H9 (cell line): Measurements from ENCODE around the gene PPHLN1. TPM values are rescaled to one million over a fixed set of nuclear protein-coding genes. Genes with fewer than 3 reads are reported as not detected.

Experiments
- DNase-seq: peaks from one replicate; pipeline ENCODE4 v3.0.0-alpha.2; 2017
- H2AFZ ChIP-seq: one replicate; pipeline ENCODE4 v1.6.1; 2013; ENCODE audit warnings: mild to moderate bottlenecking, low read length, control low read depth, moderate library complexity
- H2AK5ac ChIP-seq: 2 replicates; pipeline ENCODE4 v1.6.1; 2013; ENCODE audit warnings: low read length, control low read depth, mixed read lengths; ENCODE audit not compliant: insufficient read length
- H2BK120ac ChIP-seq: one replicate; pipeline ENCODE4 v1.6.1; 2013; ENCODE audit warnings: low read depth, mild to moderate bottlenecking, low read length, control low read depth, inconsistent platforms; ENCODE audit not compliant: poor library complexity, severe bottlenecking
- H2BK12ac ChIP-seq: 2 replicates; pipeline ENCODE4 v1.6.1; 2013; ENCODE audit warnings: low read length, control low read depth, mixed read lengths, low read depth; ENCODE audit not compliant: insufficient read length
- H2BK15ac ChIP-seq: 2 replicates; pipeline ENCODE4 v1.6.1; 2013; ENCODE audit warnings: low read depth, low read length, control low read depth
- H2BK20ac ChIP-seq: one replicate; pipeline ENCODE4 v1.6.1; 2013; ENCODE audit warnings: low read depth, mild to moderate bottlenecking, low read length, control low read depth, inconsistent platforms; ENCODE audit not compliant: poor library complexity, severe bottlenecking
- H2BK5ac ChIP-seq: 2 replicates; pipeline ENCODE4 v1.6.1; 2013; ENCODE audit warnings: low read length, control low read depth, mixed read lengths; ENCODE audit not compliant: insufficient read length
- H3K14ac ChIP-seq: 2 replicates; pipeline ENCODE4 v1.6.1; 2013; ENCODE audit warnings: low read length, control low read depth; ENCODE audit not compliant: insufficient read depth
- H3K18ac ChIP-seq: 2 replicates; pipeline ENCODE4 v1.6.1; 2013; ENCODE audit warnings: low read depth, mild to moderate bottlenecking, mixed read lengths, low read length, control low read depth; ENCODE audit not compliant: insufficient read length
- H3K23ac ChIP-seq: 2 replicates; pipeline ENCODE4 v1.6.1; 2013; ENCODE audit warnings: low read length, control low read depth, mixed read lengths, low read depth; ENCODE audit not compliant: insufficient read length
- H3K23me2 ChIP-seq: 2 replicates; pipeline ENCODE4 v1.6.1; 2013; ENCODE audit warnings: low read depth, mild to moderate bottlenecking, mixed read lengths, low read length, control low read depth; ENCODE audit not compliant: insufficient read length, poor library complexity, severe bottlenecking
- H3K27ac ChIP-seq: 2 replicates; pipeline ENCODE4 v1.5.1; 2013; ENCODE audit warnings: low read length, control low read depth, mixed read lengths, low read depth; ENCODE audit not compliant: insufficient read length
- H3K27me3 ChIP-seq: 2 replicates; pipeline ENCODE4 v1.6.1; 2013; ENCODE audit warnings: low read length, control low read depth, inconsistent platforms; ENCODE audit not compliant: insufficient read depth
- H3K4ac ChIP-seq: 2 replicates; pipeline ENCODE4 v1.6.1; 2013; ENCODE audit warnings: low read depth, mild to moderate bottlenecking, control low read depth, inconsistent platforms, low read length, moderate library complexity
- H3K4me1 ChIP-seq: 2 replicates; pipeline ENCODE4 v1.6.1; 2013; ENCODE audit warnings: low read length, control low read depth, inconsistent platforms; ENCODE audit not compliant: insufficient read depth
- H3K4me2 ChIP-seq: 2 replicates; pipeline ENCODE4 v1.6.1; 2013; ENCODE audit warnings: low read length, control low read depth, mixed read lengths; ENCODE audit not compliant: insufficient read length, insufficient read depth
- H3K56ac ChIP-seq: 2 replicates; pipeline ENCODE4 v1.6.1; 2013; ENCODE audit warnings: low read depth, mild to moderate bottlenecking, mixed read lengths, low read length, control low read depth; ENCODE audit not compliant: insufficient read length
- H3K79me1 ChIP-seq: 2 replicates; pipeline ENCODE4 v1.6.1; 2013; ENCODE audit warnings: low read depth, mild to moderate bottlenecking, moderate library complexity, low read length, control low read depth, inconsistent platforms; ENCODE audit not compliant: insufficient read depth, poor library complexity, severe bottlenecking
- H3K79me2 ChIP-seq: 2 replicates; pipeline ENCODE4 v1.6.1; 2013; ENCODE audit warnings: low read length, control low read depth, inconsistent platforms; ENCODE audit not compliant: insufficient read depth
- H3K9ac ChIP-seq: 2 replicates; pipeline ENCODE4 v1.6.1; 2013; ENCODE audit warnings: low read length, control low read depth, mixed read lengths; ENCODE audit not compliant: insufficient read length; ENCODE audit errors: extremely low read depth
- H3K9me3 ChIP-seq: one replicate; pipeline ENCODE4 v1.6.1; 2013; ENCODE audit warnings: low read depth, low read length, inconsistent platforms; ENCODE audit not compliant: control insufficient read depth
- H3T11ph ChIP-seq: one replicate; pipeline ENCODE4 v1.6.1; 2013; ENCODE audit warnings: mild to moderate bottlenecking, low read length, control low read depth, inconsistent platforms
- H4K20me1 ChIP-seq: one replicate; pipeline ENCODE4 v1.6.1; 2013; ENCODE audit not compliant: control insufficient read depth, insufficient read length, insufficient read depth
- H4K5ac ChIP-seq: 2 replicates; pipeline ENCODE4 v1.6.1; 2013; ENCODE audit warnings: low read depth, mild to moderate bottlenecking, mixed read lengths, low read length, control low read depth; ENCODE audit not compliant: insufficient read length
- H4K8ac ChIP-seq: replicated peaks from 2 replicates; pipeline ENCODE4 v1.6.1; 2013; ENCODE audit warnings: low read length, control low read depth, mixed read lengths, low read depth; ENCODE audit not compliant: insufficient read length
- H4K91ac ChIP-seq: 2 replicates; pipeline ENCODE4 v1.6.1; 2013; ENCODE audit warnings: low read depth, mild to moderate bottlenecking, moderate library complexity, mixed read lengths, low read length, control low read depth; ENCODE audit not compliant: insufficient read length
- H3K27ac Mint-ChIP-seq, 3 experiments: 2 replicates in 2 of 3; 3 replicates in 1 of 3; pipeline ENCODE4 v1.8.0; 2020 to 2021; ENCODE audit warnings: mixed read lengths in 3 of 3, mild to moderate bottlenecking in 1 of 3, moderate library complexity in 1 of 3
- H3K27me3 Mint-ChIP-seq: 2 replicates; pipeline ENCODE4 v1.8.0; 2021; ENCODE audit warnings: low read depth, mild to moderate bottlenecking, moderate library complexity, mixed read lengths
- H3K36me3 Mint-ChIP-seq, 3 experiments: 2 replicates in 2 of 3; 3 replicates in 1 of 3; pipeline ENCODE4 v1.8.0; 2020 to 2021; ENCODE audit warnings: low read depth in 3 of 3, mixed read lengths in 3 of 3; ENCODE audit not compliant: insufficient read depth in 1 of 3
- H3K4me1 Mint-ChIP-seq, 2 experiments: 2 replicates each; pipeline ENCODE4 v1.8.0; 2020; ENCODE audit warnings: mixed read lengths in 2 of 2
- H3K4me3 Mint-ChIP-seq, 2 experiments: 2 replicates in 1 of 2; 3 replicates in 1 of 2; pipeline ENCODE4 v1.8.0; 2020 to 2021; ENCODE audit warnings: mild to moderate bottlenecking in 2 of 2, mixed read lengths in 2 of 2, moderate library complexity in 1 of 2
- H3K9me3 Mint-ChIP-seq, 2 experiments: 2 replicates in 1 of 2; 3 replicates in 1 of 2; pipeline ENCODE4 v1.8.0; 2020; ENCODE audit warnings: mild to moderate bottlenecking in 2 of 2, mixed read lengths in 2 of 2, moderate library complexity in 1 of 2
- WGBS: extraction: QIAGEN DNeasy Blood & Tissue Kit; methylation state at CpG from one replicate; pipeline ENCODE4 v1.1.7; 2013; ENCODE audit warnings: missing lambda C conversion rate, low lambda C conversion rate, mixed read lengths; ENCODE audit not compliant: insufficient read length; ENCODE audit errors: extremely low coverage; 5-methylcytosine and 5-hydroxymethylcytosine counted together
- total RNA-seq: library from RNA; stranded (reverse); gene quantifications from 2 replicates; pipeline ENCODE4 v1.2.1, GENCODE V29; 2021
- TF ChIP-seq, protein P1 (sequence below): fragments of 200-600 bp; sonication (generic); conservative IDR thresholded peaks from 3 replicates; pipeline ENCODE4 v1.8.0; 2021; ENCODE audit warnings: antibody characterized with exemption, mild to moderate bottlenecking

PPHLN1 gene
- total RNA-seq, 1 experiment from 2014 or later, result 66.2 TPM

DNA sequence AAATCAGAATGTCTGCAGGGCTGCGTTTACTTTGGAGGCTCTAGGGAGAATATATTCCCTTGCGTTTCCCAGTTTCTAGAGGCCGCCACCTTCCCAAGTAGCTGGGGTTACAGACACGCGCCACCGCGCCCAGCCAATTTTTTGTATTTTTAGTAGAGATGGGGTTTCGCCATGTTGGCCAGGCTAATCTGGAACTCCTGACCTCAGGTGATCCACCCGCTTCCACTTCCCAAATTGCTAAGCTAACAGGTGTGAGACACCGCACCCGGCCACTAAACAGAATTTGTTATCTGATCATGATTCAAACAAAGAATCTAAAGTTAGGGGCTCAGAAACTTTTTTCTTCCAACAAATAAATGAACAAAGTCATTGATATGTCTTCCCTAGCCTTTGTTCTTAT lies 114.6 kb downstream of the PPHLN1 start:
- no peaks in the 10 kb centered on the region for H3K27me3 ChIP-seq
- TF ChIP-seq, protein P1, sequence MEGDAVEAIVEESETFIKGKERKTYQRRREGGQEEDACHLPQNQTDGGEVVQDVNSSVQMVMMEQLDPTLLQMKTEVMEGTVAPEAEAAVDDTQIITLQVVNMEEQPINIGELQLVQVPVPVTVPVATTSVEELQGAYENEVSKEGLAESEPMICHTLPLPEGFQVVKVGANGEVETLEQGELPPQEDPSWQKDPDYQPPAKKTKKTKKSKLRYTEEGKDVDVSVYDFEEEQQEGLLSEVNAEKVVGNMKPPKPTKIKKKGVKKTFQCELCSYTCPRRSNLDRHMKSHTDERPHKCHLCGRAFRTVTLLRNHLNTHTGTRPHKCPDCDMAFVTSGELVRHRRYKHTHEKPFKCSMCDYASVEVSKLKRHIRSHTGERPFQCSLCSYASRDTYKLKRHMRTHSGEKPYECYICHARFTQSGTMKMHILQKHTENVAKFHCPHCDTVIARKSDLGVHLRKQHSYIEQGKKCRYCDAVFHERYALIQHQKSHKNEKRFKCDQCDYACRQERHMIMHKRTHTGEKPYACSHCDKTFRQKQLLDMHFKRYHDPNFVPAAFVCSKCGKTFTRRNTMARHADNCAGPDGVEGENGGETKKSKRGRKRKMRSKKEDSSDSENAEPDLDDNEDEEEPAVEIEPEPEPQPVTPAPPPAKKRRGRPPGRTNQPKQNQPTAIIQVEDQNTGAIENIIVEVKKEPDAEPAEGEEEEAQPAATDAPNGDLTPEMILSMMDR, result no peak
- no peak overlapping the region for H3K56ac ChIP-seq
- H2BK20ac ChIP-seq, result no peak overlapping the region
- H3K27me3 Mint-ChIP-seq, result no peaks in the 10 kb centered on the region
- no peaks in the 10 kb centered on the region for H3K79me1 ChIP-seq
- no peak overlapping the region for H4K91ac ChIP-seq
- no peaks in the 10 kb centered on the region for H4K20me1 ChIP-seq
- H3K23ac ChIP-seq, result no peak overlapping the region
- H2BK5ac ChIP-seq, result no peak overlapping the region
- H3K4me3 Mint-ChIP-seq, result no peak overlapping the region
- no peak overlapping the region for H3K14ac ChIP-seq
- WGBS, result no CpG with 5 or more reads among the region's 11 CpGs
- H3K36me3 Mint-ChIP-seq, result peaks cover 25 to 38% (median 32%) of the 10 kb centered on the region in 3 experiments
- no peak overlapping the region for H3K27ac ChIP-seq
- H3K9ac ChIP-seq, result no peak overlapping the region
- no peak overlapping the region for H2BK12ac ChIP-seq
- peaks cover 4 to 8% of the 10 kb centered on the region in 2 experiments; a peak in 4 of 5 replicates for H3K9me3 Mint-ChIP-seq
- H3K4ac ChIP-seq, result no peak overlapping the region
- H3K79me2 ChIP-seq, result no peaks in the 10 kb centered on the region
- H4K5ac ChIP-seq, result no peak overlapping the region
- peak overlapping the region in 1 of 3 experiments; percentile 50; a peak in 1 of 7 replicates for H3K27ac Mint-ChIP-seq
- H3K9me3 ChIP-seq, result no peaks in the 10 kb centered on the region
- H4K8ac ChIP-seq, result no peak overlapping the region
- H3K18ac ChIP-seq, result no peak overlapping the region
- no peak for DNase-seq
- no peak overlapping the region for H2AFZ ChIP-seq
- H3K4me1 Mint-ChIP-seq, result peaks cover 27 to 29% of the 10 kb centered on the region in 2 experiments
- no peak overlapping the region for H3T11ph ChIP-seq
- no peak overlapping the region for H2BK15ac ChIP-seq
- no peak overlapping the region for H3K4me2 ChIP-seq
- no peaks in the 10 kb centered on the region for H3K23me2 ChIP-seq
- no peak overlapping the region for H2BK120ac ChIP-seq
- H2AK5ac ChIP-seq, result no peak overlapping the region
- peaks cover 4% of the 10 kb centered on the region; the same call in 1 of the 2 replicates for H3K4me1 ChIP-seq
